Embryonic facial prominence (tissue), 1 donor: ENCODE measurements around the gene ADGRL2.
A peak's percentile ranks its signal among the peaks of the same experiment; 100 is the strongest.

Source experiments
- DNase-seq: peaks from one replicate; pipeline ENCODE4 v3.0.0-alpha.2; 2016; ENCODE audit errors: extremely low spot score

The ADGRL2 gene

GRCh38 chr1:81800695-81801650, at the start of gene ADGRL2:
Gene ADGRL2, plus strand, starts transcription at chr1:81800934. Its CDS starts 36,051 bp downstream, at chr1:81836985.
- DNase-seq = peak; percentile 96

DNA sequence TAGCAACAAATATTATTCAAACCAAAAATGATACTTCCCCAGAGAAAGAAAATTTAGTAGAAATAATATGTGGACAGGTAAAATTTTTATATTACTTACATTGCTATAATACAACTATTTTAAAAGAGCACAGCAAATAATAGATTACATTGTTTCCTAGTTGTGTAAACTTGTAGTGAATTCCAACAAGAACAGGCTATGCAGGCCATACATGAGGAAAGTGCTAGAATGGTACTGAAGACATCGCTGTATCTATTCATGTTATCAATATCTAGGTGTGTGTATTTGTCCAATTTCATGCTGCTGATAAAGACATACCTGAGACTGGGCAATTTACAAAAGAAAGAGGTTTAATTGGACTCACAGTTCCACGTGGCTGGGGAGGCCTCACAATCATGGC, 47.9 kb upstream of the ADGRL2 start:
- DNase-seq = no peak

DNA sequence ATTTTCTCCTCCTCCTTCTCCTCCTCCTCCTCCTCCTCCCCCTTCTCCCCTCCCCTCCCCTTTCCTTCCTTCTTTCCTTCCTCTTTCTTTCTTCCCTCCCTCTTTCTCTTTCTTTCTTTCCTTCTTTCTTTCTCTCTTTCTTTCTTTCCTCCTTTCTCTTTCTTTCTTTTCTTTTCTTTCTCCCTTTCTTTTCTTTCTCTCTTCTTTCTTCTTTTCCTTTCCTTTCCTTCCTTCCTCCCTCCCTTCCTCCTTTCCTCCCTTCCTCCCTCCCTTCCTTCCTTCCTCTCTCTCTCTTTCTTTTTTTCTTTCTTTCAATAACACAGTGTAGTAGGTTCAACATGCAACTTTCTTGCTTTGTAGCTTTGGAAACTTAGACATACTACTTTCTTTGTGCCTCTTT, 46.3 kb upstream of the ADGRL2 start:
- DNase-seq = no peak

DNA sequence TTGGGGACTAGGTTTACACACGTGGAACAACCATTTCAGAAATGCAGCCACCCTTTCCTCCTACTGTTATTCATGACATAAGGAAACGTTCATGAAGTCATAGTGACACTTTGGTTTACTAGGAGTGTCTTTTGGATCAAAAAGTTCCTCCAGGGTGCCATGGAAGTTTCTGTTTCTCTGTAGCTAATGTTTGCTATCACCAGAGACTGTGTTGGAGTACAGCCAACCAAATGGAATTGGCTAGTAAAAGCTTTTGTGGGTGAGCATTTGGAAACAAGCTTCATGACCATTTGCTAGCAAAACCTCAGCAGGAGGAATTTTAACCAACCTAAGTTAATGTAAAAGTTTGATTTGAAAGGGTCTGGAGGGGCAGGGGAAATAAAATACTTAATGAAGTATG, 43.9 kb upstream of the ADGRL2 start:
- no peak for DNase-seq

DNA sequence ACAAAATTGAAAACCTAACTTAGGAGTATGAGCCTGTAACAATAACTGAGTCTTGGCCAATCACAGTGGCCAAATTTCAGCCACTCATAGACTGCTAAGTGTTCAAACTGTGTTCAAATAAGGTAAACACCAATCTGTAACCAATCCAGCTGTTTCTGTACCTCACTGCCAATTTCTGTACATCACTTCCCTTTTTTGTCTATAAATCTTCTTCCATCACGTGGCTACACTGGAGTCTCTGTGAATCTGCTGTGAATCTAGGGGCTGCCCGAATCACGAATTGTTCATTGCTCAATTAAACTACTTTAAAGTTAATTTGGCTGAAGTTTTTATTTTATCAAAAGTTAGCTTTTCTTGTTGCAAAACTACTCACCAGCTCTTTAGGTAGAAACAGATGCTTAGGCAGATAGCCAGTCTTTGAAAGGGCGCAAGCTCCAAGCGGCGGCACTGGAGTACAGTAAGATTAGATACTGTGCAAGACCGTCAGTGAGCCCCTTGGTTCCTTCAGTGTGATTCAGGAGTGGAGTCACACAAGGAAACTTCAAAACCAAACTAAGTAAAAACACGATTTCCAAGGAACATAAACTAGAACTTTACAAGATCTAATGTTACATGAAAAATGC, 43.2 kb upstream of the ADGRL2 start:
- no peak for DNase-seq

- DNase-seq = no peak
Measured at GRCh38 chr1:81758181-81758580, 42.6 kb upstream of the ADGRL2 start.

DNA sequence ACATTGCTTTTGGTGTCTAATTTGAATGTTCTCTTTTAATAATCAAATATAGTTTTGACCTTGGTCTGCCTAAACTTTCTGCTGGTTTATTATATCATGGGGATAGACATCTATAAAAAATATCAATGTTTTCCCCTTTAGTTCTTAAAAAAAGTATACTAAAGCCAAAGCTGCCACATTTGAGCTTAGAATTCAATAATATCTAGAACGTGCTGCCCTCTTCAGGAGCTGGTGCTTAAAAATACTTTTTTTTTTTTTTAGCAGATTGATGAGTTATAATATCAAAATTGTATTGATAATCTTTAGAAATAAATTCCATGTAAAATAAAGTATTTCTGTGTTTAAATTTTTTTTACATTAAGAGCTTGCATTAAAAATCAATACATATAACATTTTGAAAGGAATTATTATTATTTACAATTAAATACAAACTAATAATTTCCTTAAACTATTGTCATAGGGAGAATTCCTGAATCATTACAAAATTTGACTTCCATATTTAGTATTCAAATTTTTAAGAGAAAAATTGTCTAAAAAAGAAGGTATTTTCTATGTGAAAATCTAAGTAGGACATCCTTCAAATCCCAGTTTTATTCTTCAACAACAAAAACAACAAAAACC, 40.1 kb upstream of the ADGRL2 start:
- DNase-seq = no peak

DNA sequence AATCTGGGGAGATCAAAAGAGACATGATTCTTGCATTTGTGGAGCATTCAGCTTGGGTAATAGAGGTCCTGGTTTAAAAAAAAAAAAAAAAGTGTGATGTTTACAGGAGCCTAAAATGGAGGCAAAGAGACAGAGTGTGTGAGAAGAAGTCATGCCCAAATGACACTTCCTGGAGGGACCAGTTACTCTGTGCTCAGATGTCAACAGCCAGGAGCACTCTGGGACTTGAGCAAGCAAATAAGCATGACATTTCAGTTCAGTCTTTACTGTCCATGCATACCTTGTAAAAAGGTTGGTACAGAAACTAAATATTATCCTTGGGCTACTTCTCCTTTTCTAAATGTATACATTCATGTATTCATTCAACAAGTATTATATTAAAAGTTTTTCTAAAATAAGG, 25.2 kb upstream of the ADGRL2 start:
- no peak for DNase-seq

- DNase-seq = no peak
Measured at GRCh38 chr1:81780705-81781454, 19.9 kb upstream of the ADGRL2 start.

DNA sequence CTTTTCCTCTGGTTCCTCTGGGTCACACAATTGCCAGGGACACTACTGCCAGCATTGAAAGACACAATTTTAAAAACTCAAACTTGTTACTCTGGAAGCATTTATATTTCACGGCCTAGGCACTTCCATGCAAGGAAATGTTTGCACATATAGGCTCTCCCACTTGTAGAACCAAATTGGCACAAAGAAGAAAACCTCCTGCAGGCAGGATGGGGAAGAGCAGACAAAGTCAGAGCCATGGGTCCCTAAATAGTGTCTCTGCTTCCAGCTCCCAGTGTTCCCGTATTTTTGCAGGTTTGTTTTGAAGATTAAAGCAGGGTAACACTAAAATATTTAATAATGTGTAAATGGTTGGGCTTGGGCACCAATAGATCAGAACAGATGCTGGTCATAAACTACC, 19.0 kb upstream of the ADGRL2 start:
- no peak for DNase-seq

DNA sequence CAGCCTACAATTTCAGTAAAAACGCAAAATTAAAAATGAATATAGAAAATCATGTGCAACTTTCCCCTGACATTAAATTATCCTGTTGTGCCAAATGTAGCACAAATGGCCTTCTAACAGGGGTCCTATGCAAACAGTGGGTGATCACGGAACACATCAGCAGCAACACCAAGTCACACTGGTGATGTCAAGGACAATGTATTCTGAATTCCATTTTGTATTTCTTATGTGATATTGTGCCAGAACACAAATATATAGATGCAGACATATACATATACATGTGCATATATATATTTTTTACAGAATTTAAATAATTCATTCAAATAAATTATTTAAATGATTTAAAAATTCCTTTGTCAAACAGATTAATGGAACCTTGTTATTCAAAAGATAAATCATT, 8.6 kb upstream of the ADGRL2 start:
- no peak for DNase-seq

- DNase-seq = no peak
Measured at GRCh38 chr1:81797701-81798100, 3.0 kb upstream of the ADGRL2 start.

- DNase-seq = peak; percentile 82
Measured at GRCh38 chr1:81799939-81800694, 617 bp upstream of the ADGRL2 start.

- DNase-seq = no peak
Measured at GRCh38 chr1:81801651-81802456, 1.1 kb downstream of the ADGRL2 start.

GRCh38 chr1:81802457-81802706, 1.6 kb downstream of the ADGRL2 start:
- DNase-seq = no peak

DNA sequence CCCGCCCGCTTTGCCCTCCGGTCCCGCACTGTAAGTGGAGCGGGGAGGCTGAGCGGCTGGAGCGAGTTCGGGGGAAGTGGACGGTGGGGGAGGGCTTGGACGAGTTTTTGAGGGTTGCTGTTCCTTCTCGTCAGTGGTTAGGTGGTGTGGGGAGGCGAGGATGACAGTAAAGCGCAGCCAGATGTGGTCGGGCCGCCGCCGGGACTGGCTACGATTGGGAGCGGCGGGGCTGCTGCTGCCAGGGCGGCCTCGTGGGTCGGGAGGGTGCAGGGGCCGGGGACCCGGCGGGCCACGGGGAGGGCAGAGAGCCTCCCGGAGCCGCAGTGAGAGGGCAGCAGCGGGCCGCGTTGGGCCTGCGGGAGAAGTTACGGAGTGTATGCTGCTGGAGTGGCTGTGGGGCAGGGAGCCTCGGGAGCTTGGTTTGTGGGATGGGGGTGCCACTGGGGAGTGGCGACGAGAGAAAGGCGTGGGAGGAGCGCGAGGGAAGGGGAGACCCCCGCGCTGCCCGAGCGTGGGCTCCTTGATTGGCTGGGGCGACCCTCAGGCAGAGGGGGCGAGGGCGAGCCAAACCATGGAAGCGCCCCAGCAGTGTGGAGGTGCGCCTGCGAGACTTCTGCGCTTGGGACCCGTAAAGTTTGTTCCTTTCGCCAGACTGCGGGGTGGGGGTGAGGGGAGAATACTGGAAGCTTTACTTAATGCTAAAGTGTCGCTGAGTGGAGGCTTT, 2.1 kb downstream of the ADGRL2 start:
- DNase-seq = peak; percentile 47

DNA sequence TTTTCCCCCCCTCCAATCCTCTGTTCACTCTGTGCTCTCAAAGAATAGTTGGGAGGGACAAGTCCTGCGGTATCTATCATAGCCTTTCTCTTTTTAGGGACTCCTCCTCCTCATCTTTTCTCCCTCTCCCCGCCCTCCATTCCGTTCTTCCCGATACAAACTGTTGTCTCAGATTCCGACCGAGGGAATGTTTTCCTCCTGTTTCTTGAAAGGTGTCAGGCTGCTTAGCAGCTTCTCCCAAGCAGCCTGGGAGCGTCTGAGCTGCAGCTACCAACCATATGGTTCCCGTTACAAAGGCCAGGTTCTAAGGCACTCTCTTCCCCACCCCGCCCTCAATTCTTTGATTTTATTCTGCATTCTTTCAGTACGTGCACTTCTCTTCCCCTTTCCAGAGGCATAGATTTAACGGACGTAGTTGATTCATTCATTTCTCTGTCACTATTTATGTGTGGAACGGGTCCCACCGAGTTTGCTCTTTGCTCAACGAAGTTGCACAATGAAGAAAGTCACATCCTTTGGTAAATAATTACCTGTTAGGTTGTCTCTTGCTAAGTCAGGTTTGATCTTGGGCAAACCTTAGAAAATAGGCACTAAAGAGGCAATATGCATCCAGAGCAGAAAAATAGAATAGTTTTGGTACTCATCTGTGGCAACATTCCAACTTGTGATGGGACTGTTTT, 2.8 kb downstream of the ADGRL2 start:
- DNase-seq = no peak

GRCh38 chr1:81804312-81804711, 3.6 kb downstream of the ADGRL2 start:
- DNase-seq = no peak
